GM12874 (cell line): Measurements from ENCODE around the gene MIOX.
A peak's percentile ranks its signal among the peaks of the same experiment; 100 is the strongest.

Experiments
- CTCF ChIP-seq: IDR thresholded peaks from 2 replicates; pipeline ENCODE4 v1.5.1; 2011; ENCODE audit warnings: low read depth, mild to moderate bottlenecking, control low read depth, low read length, moderate library complexity; ENCODE audit not compliant: insufficient read depth

Gene MIOX

GRCh38 chr22:50456466-50457234 is 30.0 kb upstream of the MIOX start:
- TF ChIP-seq CTCF = peak; percentile 47

GRCh38 chr22:50459016-50459415 is 27.6 kb upstream of the MIOX start:
- TF ChIP-seq CTCF = no peak

GRCh38 chr22:50459496-50460140 is 27.0 kb upstream of the MIOX start:
- TF ChIP-seq CTCF = 0 out of 2 replicates have a peak, but pooled peaks have one; percentile 5

- no peak for TF ChIP-seq CTCF
Observed at GRCh38 chr22:50460938-50461337, 25.7 kb upstream of the MIOX start.

GRCh38 chr22:50461536-50461935 is 25.1 kb upstream of the MIOX start:
- no peak for TF ChIP-seq CTCF

- no peak for TF ChIP-seq CTCF
Observed at GRCh38 chr22:50461979-50462540, 24.6 kb upstream of the MIOX start.

GRCh38 chr22:50463188-50463900 is 23.3 kb upstream of the MIOX start:
- TF ChIP-seq CTCF = no peak
